PC-9 (cell line): ENCODE data around the gene S100A11. TPM values are rescaled to one million over a fixed set of nuclear protein-coding genes. Genes with fewer than 3 reads are reported as not detected.

ENCODE experiments used
- BruUV-seq: library from RNA; stranded (reverse); fragments of 400-500 nt; replicated peaks from 2 replicates; lab custom pipeline; 2021; lab: Mats Ljungman, UMichigan
- CTCF ChIA-PET: fragments of 300-600 bp; sonication (Branson Sonifier 250); formaldehyde crosslinking; loops from one replicate; lab custom pipeline; 2022; ENCODE audit warnings: antibody characterized with exemption; lab: Charles Lee
- POLR2A ChIA-PET: fragments of 300-600 bp; sonication (Branson Sonifier 250); formaldehyde crosslinking; loops from one replicate; lab custom pipeline; 2022; ENCODE audit warnings: antibody characterized with exemption; ENCODE audit not compliant: unreplicated experiment; lab: Charles Lee
- DNase-seq, 2 experiments: peaks; one replicate each; pipeline versions ENCODE4 v3.0.0 to v3.0.0-alpha.2; 2015 to 2022; ENCODE audit warnings: mixed read lengths in 1 of 2
- H2AFZ ChIP-seq: fragments of 200-600 bp; sonication (generic); 2 replicates; pipeline ENCODE4 v1.8.1; 2017; ENCODE audit warnings: antibody characterized with exemption
- H3F3A ChIP-seq: fragments of 200-600 bp; sonication (generic); 2 replicates; pipeline ENCODE4 v1.8.1; 2017; ENCODE audit warnings: antibody characterized with exemption, mild to moderate bottlenecking, low read depth; ENCODE audit not compliant: insufficient read depth
- H3K27ac ChIP-seq: fragments of 200-600 bp; sonication (generic); 2 replicates; pipeline ENCODE4 v1.6.1; 2016; ENCODE audit warnings: mixed run types
- H3K27me3 ChIP-seq: fragments of 200-600 bp; sonication (generic); 2 replicates; pipeline ENCODE4 v1.6.1; 2016; ENCODE audit warnings: low read depth, mixed run types; ENCODE audit not compliant: insufficient read depth
- H3K36me3 ChIP-seq: fragments of 200-600 bp; sonication (generic); 2 replicates; pipeline ENCODE4 v1.6.1; 2016; ENCODE audit warnings: low read depth, mixed run types
- H3K4me1 ChIP-seq: fragments of 200-600 bp; sonication (generic); replicated peaks from 2 replicates; pipeline ENCODE4 v1.6.1; 2016; ENCODE audit warnings: mixed run types; ENCODE audit not compliant: insufficient read depth
- H3K4me2 ChIP-seq: fragments of 200-600 bp; sonication (generic); 2 replicates; pipeline ENCODE4 v1.6.1; 2017; ENCODE audit warnings: mixed run types
- H3K4me3 ChIP-seq: fragments of 200-600 bp; sonication (generic); 2 replicates; pipeline ENCODE4 v1.6.1; 2016; ENCODE audit warnings: mixed run types
- H3K79me2 ChIP-seq: fragments of 200-600 bp; sonication (generic); 2 replicates; pipeline ENCODE4 v1.6.1; 2017; ENCODE audit warnings: low read depth, mixed run types
- H3K9me2 ChIP-seq: fragments of 200-600 bp; sonication (generic); 2 replicates; pipeline ENCODE4 v1.8.1; 2017; ENCODE audit warnings: mild to moderate bottlenecking; ENCODE audit not compliant: insufficient read depth
- H3K9me3 ChIP-seq: fragments of 200-600 bp; sonication (generic); 2 replicates; pipeline ENCODE4 v1.8.1; 2016; ENCODE audit warnings: low read depth; ENCODE audit not compliant: insufficient read depth
- H4K20me1 ChIP-seq: fragments of 200-600 bp; sonication (generic); 2 replicates; pipeline ENCODE4 v1.8.1; 2017; ENCODE audit not compliant: insufficient read depth
- EZH2 ChIP-seq: fragments of 200-600 bp; sonication (generic); IDR thresholded peaks from 2 replicates; pipeline ENCODE4 v1.8.0; 2017; ENCODE audit warnings: antibody characterized with exemption, low read depth
- intact Hi-C: fragments of 100-400 bp; cut with micrococcal nuclease; formaldehyde crosslinking; loops from one replicate; pipeline ENCODE4 v1.10.0; 2022; ENCODE audit not compliant: unreplicated experiment
- total RNA-seq: library from RNA; stranded (reverse); gene quantifications from 2 replicates; pipeline ENCODE4 v1.2.3, GENCODE V29; 2021
- TF ChIP-seq, protein P1 (sequence below): fragments of 200-600 bp; sonication (generic); conservative IDR thresholded peaks from 2 replicates; pipeline ENCODE4 v1.6.1; 2017; ENCODE audit warnings: mixed run types, antibody characterized with exemption, mild to moderate bottlenecking, moderate library complexity

Gene S100A11
- total RNA-seq, 1 experiment from 2014 or later, result 868 TPM

DNA sequence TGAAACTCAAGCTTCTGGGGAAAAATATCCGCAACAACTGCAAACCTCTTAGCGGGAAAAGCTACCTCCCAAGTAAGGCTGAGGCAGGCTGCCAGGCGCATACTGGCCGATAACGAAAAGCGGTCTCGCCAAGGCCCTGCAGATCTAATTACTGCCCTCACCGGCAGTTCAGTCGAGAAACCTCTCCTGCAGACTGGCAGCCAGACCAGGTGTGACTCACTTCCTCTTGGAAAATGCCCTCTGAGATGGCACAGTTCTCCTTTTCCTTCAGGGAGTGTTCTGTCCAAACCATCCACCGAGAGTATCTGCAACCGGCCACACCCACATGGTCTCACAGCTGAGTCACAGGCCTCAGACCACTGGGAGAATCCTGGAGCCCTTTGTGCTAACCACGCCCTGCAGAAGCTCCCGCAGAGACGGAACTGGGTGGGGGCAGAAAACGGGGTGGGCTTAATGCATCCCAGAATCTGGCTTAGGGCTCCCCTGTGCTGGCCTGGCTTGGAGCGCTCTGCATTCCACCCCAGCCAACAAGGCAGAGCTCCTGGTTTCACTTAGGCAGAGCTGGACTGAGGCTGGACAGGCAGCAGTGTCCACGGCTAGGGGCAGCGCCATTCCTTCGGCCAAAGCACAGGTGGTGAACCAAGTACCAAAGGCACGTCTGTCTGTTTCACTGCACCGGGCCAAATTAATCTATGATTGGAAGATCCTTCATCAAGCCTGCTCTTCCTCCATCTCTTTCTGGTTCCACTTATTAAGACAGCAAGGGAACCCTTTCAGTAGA is 44.3 kb downstream of the S100A11 start:
- CTCF ChIA-PET, result interaction anchor here (0.6 kb wide), 1 partner anchor 193 kb away, joined by 8 read pairs; no protein-coding TSS in a partner anchor
- intact Hi-C loops, result loop anchor here (1.0 to 5.0 kb wide), 4 partner anchors 8 to 798 kb away; partner anchors contain the start of gene S100A11

DNA sequence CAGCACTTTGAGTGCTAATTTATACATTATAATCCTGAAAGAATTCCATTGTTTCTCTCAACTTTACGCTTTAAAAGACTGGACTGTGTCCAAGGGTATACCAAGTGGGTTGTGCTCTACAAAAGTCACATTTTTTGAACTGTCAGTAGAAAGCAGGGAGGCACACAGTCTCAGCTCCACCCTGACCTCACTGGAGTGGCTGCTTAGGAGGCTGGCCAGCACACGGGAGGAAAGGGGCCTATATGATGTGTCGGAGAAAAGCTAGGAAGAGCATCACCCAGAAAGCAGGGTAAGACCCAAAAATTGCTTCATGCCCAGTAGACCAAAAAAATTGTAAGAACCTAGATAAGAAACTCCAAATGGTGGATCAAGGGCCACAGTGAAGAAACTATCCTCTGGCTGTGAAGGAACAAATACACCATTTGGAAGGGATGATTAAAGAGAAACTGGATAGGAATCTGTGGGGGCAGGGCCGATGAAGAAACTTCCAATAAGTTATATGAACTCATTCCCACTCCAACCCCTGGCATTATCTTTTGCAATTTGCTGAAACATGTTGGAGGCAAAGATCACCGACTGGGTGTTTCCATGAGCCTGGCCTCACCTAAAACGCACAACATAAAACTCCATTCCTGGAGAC is 45.0 kb downstream of the S100A11 start:
- Histone ChIP-seq H3K4me2 (peak overlapping the region; percentile 93), H3K36me3 (peaks cover 37% of the 10 kb centered on the region), H3K4me1 (peaks cover 75% of the 10 kb centered on the region), H3F3A (peaks cover 86% of the 10 kb centered on the region), H3K27me3 (no peaks in the 10 kb centered on the region), H3K9me2 (no peaks in the 10 kb centered on the region), H2AFZ (no peak overlapping the region), H3K27ac (peak overlapping the region; percentile 99), H3K79me2 (peaks cover 61% of the 10 kb centered on the region), H3K9me3 (no peaks in the 10 kb centered on the region), H3K4me3 (peak overlapping the region; percentile 94), H4K20me1 (peaks cover 25% of the 10 kb centered on the region)
- DNase-seq, result peak in 1 of 2 experiments; percentile 34
- POLR2A ChIA-PET, result interaction anchor here (0.6 to 1.5 kb wide), 14 partner anchors 12 to 660 kb away, joined by 4 to 24 read pairs (median 8); partner anchors contain the start of gene S100A11
- BruUV-seq, result no TSS peak
- TF ChIP-seq, protein P1, sequence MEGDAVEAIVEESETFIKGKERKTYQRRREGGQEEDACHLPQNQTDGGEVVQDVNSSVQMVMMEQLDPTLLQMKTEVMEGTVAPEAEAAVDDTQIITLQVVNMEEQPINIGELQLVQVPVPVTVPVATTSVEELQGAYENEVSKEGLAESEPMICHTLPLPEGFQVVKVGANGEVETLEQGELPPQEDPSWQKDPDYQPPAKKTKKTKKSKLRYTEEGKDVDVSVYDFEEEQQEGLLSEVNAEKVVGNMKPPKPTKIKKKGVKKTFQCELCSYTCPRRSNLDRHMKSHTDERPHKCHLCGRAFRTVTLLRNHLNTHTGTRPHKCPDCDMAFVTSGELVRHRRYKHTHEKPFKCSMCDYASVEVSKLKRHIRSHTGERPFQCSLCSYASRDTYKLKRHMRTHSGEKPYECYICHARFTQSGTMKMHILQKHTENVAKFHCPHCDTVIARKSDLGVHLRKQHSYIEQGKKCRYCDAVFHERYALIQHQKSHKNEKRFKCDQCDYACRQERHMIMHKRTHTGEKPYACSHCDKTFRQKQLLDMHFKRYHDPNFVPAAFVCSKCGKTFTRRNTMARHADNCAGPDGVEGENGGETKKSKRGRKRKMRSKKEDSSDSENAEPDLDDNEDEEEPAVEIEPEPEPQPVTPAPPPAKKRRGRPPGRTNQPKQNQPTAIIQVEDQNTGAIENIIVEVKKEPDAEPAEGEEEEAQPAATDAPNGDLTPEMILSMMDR, result no peak
- TF ChIP-seq EZH2, result no peak
- CTCF ChIA-PET, result interaction anchor here (0.6 kb wide), 2 partner anchors 58 to 194 kb away, joined by 3 to 8 read pairs; no protein-coding TSS in a partner anchor
- intact Hi-C loops, result loop anchor here (1.0 to 5.0 kb wide), 4 partner anchors 9 to 797 kb away; partner anchors contain the start of gene S100A11

More for the DNA sequence above, 44.3 kb downstream of the S100A11 start:
- peak overlapping the region; percentile 94 for H3K4me3 ChIP-seq
- no peaks in the 10 kb centered on the region for H3K9me2 ChIP-seq
- H3K27me3 ChIP-seq, result no peaks in the 10 kb centered on the region
- no peak overlapping the region for H2AFZ ChIP-seq
- no peak for TF ChIP-seq EZH2
- TF ChIP-seq, protein P1, result no peak
- H3K27ac ChIP-seq, result peak overlapping the region; percentile 99
- H3F3A ChIP-seq, result peaks cover 88% of the 10 kb centered on the region
- peak overlapping the region; percentile 93 for H3K4me2 ChIP-seq
- H3K9me3 ChIP-seq, result peaks cover 5% of the 10 kb centered on the region; the same call in 1 of the 2 replicates
- peaks cover 54% of the 10 kb centered on the region for H3K79me2 ChIP-seq
- peaks cover 75% of the 10 kb centered on the region for H3K4me1 ChIP-seq
- H3K36me3 ChIP-seq, result peaks cover 31% of the 10 kb centered on the region
- H4K20me1 ChIP-seq, result peaks cover 25% of the 10 kb centered on the region
- TSS peak; percentile 25 for BruUV-seq
- POLR2A ChIA-PET, result interaction anchor here (0.5 to 1.5 kb wide), 22 partner anchors 11 to 660 kb away, joined by 3 to 24 read pairs (median 6); partner anchors contain the start of genes C2CD4D and S100A11
- peak; percentile 97 to 99 for DNase-seq

DNA sequence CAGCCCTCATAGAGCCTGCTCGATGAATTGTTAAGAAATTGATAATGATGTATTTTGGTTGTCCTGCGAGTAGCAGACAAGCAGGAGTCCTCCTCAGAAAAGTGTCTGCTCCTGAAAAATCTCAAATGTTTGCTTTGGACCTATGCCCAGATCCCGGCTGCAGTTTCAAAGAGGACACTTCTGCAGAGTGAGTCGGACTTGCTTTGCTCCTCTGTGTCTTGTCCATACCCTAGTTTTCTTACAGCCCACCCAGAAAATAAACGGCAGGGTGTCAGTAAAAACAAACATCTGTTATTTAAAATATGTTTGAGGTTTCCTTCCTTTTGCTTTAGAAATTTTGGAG is 46.0 kb downstream of the S100A11 start:
- Histone ChIP-seq H3K9me2 (no peaks in the 10 kb centered on the region), H3K4me2 (peak overlapping the region; percentile 93), H3K4me1 (peaks cover 75% of the 10 kb centered on the region), H3K36me3 (peaks cover 46% of the 10 kb centered on the region), H3K27me3 (no peaks in the 10 kb centered on the region), H3K9me3 (no peaks in the 10 kb centered on the region), H3K79me2 (peaks cover 70% of the 10 kb centered on the region), H2AFZ (no peak overlapping the region), H3K4me3 (peak overlapping the region; percentile 94), H3F3A (peaks cover 86% of the 10 kb centered on the region), H3K27ac (peak overlapping the region; percentile 99), H4K20me1 (peaks cover 25% of the 10 kb centered on the region)
- TF ChIP-seq, protein P1, result no peak
- TF ChIP-seq EZH2, result no peak
- POLR2A ChIA-PET, result interaction anchor here (0.7 to 3.1 kb wide), 4 partner anchors 11 to 57 kb away, joined by 3 to 24 read pairs (median 4); no protein-coding TSS in a partner anchor
- peak in 1 of 2 experiments; percentile 69 for DNase-seq
- CTCF ChIA-PET, result no interaction called here
- no TSS peak for BruUV-seq
- intact Hi-C loops, result loop anchor here (5.0 kb wide), 1 partner anchor 171 kb away; no protein-coding TSS in a partner anchor
